NOMO-1 treated with DMSO at 0.1 percent for 48 hours (cell line): ENCODE results near the gene KREMEN1.

Experiments
- DNase-seq: peaks from one replicate; lab custom pipeline; 2025; ENCODE audit not compliant: unreplicated experiment; lab: John Stamatoyannopoulos, UW

The KREMEN1 gene

GRCh38 chr22:29204455-29205183 is 131.8 kb downstream of the KREMEN1 start:
- no peak for DNase-seq

- DNase-seq = no peak
Observed at GRCh38 chr22:29205252-29205593, 132.4 kb downstream of the KREMEN1 start.

DNA sequence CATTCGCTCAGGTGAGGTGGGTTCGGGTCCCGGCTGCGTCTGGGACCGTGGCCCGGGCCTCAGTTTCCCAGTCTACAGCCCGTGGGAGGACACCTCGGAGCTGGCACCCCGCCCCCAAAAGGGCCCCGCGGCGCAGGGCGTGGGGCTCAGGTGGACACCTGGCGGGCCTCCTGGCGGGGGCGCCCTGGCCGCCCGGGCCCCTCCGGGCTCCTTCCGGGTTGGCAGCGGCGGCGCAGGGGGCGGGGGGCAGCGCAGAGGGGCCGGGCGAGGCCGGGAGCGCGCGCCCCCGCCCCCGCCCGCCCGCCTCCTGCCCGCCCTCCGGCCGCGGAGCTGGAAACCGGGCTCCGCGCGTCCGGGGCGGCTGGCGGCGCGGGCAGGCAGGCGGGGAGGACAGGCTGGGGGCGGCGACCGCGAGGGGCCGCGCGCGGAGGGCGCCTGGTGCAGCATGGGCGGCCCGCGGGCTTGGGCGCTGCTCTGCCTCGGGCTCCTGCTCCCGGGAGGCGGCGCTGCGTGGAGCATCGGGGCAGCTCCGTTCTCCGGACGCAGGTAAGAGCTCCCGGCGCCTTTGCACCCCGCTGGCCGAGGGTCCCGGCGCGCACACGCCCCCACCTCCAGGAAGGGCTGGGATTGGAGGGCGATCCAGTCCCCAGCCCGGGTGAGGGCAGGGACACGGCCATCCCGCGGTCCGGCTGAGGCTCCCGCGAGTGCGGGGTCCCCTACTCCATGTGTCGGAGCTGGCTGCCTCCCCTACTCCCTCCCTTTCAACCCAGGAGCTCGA is 132.9 kb downstream of the KREMEN1 start, which contains the start of gene EMID1:
Gene EMID1 (plus strand): TSS at position 303 of the 778 bp plus-strand sequence. CDS start 143 bp downstream, at position 446.
- no peak for DNase-seq

DNA sequence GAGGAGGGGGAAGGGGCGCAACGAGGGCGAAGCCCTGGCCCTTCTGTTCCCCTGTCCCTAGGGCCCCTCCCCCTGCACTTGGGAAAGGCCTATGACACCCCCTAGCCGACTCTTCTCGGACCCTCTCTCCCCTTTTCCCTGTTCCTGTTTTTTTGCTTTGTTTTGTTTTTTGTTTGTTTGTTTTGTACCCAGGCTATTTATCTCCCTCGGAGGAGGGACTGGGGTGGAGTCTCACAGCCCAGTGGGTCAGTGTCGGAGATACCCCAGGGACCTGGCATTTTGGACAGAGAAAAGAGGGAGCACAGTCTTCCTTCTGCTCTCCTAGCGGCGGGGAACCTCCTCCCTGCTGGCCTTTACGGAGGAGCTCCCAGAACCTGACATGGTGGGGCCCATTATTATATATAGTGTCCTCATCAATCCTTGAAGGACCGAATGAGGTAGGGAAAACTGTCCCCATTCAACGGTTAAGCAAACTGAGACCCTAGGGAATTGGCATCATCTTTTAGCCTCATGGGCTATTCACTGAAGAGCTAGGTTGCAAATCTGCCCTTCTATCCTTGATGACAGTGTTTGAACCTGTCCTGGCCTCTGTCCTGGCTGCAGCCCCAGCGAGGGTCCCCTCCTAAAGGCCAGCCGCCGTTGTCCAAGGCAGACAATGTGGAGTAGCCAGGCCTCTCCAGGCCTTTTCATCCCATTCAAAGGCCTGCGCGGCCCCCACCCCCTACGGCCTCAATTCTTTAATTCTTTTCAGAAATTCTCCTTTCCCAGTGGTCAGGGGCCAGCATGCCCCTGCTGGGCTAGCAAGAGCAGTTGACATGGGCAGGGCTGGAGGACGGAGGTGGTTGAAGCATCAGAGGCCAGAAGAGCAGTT is 133.8 kb downstream of the KREMEN1 start:
- DNase-seq = no peak

DNA sequence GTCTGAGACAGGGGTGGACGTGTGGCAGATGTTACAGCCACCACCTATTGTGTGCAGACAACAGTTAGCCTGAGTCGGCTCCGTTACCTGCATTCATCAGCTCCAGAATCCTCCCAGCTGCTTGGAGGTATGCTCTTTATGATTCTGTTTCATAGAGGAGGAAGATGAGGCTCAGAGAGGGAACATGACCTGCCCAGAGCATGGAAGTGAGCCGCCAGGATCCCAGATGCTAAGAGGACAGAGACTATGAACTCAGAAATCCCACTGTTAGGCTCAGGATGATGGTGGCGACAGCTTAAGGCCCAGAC is 134.4 kb downstream of the KREMEN1 start:
- no peak for DNase-seq

- no peak for DNase-seq
Observed at GRCh38 chr22:29207562-29208501, 135.0 kb downstream of the KREMEN1 start.

- no peak for DNase-seq
Observed at GRCh38 chr22:29208502-29208862, 135.6 kb downstream of the KREMEN1 start.

GRCh38 chr22:29208879-29209623 is 136.2 kb downstream of the KREMEN1 start:
- DNase-seq = no peak

GRCh38 chr22:29209624-29209929 is 136.7 kb downstream of the KREMEN1 start:
- no peak for DNase-seq

DNA sequence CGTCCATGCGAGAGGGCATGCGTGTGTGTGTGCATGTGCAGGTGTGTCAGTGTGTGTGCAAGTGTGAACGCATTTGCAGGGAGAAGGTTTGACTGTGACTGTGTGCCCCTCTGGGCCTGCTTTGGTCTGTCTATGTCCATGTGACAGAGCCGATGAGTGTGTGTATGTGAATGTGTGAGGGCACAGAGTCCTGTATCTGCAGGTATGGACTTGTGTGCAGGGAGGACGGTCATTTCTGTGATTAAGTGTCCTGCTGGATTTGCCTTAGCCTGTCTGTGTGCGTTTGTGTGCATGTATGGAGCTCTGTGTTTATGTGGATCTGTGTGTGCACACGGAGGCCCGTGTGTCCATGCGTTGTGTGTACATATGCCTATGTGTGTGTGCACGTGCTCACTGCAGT is 138.2 kb downstream of the KREMEN1 start:
- no peak for DNase-seq

GRCh38 chr22:29211466-29211865 is 138.6 kb downstream of the KREMEN1 start:
- no peak for DNase-seq

DNA sequence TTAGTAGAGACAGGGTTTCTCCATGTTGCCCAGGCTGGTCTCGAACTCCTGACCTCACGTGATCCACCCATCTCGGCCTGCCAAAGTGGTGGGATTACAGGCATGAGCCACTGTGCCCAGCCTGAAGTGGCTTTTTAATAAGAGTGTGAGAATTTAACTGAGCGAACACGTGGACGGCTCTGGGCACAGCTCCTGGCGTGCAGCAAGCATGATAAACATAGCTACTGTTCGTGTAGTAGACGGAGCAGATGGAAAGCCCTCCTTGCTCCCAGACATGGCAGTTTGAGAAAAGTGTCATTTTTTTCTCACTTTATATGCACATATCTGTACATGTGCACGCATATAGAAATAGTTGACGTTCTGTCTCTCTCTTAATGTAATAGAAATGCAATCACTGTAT is 139.9 kb downstream of the KREMEN1 start:
- no peak for DNase-seq

GRCh38 chr22:29213493-29213892 is 140.7 kb downstream of the KREMEN1 start:
- no peak for DNase-seq

DNA sequence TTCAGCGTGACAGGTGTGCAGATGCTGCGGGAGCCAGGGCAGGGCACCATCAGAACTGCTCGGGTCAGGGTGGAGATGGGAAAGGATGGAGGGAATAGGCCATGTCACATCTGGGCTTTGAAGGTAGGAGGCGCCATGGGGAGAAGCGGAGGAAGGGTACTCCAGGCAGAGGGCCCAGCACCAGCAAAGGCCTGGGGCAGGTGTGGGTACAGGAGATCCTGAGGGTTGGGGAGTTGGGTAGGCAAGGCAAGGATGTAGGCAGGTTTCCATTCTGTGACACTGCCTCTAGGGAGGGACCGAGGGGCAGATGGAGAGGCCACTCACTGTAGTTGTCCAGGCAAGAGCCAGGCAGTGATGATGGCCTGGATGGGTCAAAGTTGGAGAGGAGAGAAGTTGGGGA is 141.4 kb downstream of the KREMEN1 start:
- DNase-seq = no peak

DNA sequence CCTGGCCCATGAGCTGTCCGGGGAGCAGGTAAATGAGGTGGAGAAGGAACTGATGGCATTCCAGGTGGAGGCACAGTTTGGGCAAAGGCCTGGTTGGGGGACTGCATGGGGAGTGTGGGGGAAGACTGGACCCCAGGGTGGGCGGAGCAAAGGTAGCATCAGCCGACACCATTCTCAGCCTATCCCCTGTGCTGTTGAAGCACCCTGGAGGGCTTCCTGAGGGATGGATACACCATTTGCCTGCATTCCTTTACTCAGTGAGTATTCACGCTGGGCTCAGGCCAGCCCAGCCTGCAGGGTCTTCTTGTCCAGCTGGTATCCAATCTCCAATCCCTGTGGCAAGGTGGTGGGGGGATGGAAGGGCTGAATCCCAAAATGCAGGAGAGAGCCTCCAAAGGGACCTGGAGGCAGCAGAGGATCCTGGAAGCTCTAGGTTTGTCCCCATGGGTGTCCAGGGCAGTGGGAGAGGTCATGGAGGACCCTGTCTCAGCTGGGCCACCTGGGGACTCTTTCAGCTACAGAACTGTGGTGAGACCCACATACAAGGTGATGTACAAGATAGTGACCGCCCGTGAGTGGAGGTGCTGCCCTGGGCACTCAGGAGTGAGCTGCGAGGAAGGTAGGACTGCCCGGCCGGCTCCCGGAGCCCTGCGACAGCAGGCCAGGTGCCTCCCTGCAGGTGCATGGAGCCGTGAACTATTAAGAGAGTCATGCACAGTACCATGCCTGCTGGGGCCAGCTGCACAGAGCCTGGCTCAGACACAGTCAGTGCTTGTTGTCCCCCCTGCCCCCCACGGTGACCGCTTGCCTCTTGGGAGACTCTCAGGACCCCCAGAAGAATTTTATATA is 142.4 kb downstream of the KREMEN1 start:
- DNase-seq = no peak

GRCh38 chr22:29216011-29216872 is 143.4 kb downstream of the KREMEN1 start:
- DNase-seq = no peak

DNA sequence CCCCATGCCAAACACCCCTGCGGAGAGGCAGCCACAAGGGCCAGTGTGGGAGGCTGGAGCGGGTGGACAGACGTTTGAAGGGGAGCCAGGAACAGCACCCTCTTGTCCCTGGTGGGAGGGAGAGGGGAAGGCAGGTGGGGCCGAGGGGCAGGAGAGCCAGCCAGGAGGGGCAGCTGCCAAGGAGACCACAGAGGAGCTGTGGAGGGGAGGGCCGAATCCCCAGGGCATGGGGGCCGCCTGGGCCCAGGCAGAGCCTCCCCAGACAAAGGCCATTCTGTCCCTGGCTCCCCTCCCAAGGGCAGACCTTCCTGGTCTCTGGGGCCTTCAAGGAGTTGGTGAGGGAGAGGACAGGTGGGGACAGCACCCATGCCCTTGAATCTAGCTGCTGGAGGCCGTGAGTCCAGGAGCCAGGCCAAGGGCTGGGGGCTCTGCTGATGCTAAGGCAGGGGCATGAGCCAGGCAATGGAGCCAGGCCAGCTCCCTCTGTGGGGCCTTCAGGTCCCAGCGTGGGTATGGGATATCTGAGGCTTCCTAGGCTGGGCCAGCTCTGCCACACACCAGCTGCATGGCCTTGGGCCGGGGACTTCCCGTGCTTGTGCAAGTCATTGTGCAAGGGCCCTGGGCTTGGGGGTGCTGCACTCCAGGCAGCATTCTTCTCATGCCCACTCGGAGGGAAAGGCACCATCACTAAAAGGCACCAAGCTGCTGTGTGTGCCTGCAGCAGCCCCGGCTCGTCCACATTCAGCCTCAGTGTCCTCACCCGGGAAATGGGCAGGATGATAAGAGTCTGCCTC is 144.2 kb downstream of the KREMEN1 start:
- DNase-seq = no peak
